Measurements from ENCODE around the gene CENPC. TPM values are rescaled to one million over a fixed set of nuclear protein-coding genes. Genes with fewer than 3 reads are reported as not detected.
"Not testable (repeated sequence)": the region's sequence is repeated elsewhere in the genome, so short reads cannot be mapped to it uniquely, and the experiment has no call there.

Gene CENPC
- total RNA-seq, 4 donors from 2014 or later = 17.5 to 67.3 (median 22.7) TPM

GRCh38 chr4:67554096-67554495 is 8.8 kb upstream of the CENPC start:
- no peak overlapping the region for H3K27ac ChIP-seq
- H3K27me3 ChIP-seq = no peaks in the 10 kb centered on the region
- no peak for TF ChIP-seq POLR2A (IDR thresholded peaks at IDR 0.05)
- TF ChIP-seq, protein P1, sequence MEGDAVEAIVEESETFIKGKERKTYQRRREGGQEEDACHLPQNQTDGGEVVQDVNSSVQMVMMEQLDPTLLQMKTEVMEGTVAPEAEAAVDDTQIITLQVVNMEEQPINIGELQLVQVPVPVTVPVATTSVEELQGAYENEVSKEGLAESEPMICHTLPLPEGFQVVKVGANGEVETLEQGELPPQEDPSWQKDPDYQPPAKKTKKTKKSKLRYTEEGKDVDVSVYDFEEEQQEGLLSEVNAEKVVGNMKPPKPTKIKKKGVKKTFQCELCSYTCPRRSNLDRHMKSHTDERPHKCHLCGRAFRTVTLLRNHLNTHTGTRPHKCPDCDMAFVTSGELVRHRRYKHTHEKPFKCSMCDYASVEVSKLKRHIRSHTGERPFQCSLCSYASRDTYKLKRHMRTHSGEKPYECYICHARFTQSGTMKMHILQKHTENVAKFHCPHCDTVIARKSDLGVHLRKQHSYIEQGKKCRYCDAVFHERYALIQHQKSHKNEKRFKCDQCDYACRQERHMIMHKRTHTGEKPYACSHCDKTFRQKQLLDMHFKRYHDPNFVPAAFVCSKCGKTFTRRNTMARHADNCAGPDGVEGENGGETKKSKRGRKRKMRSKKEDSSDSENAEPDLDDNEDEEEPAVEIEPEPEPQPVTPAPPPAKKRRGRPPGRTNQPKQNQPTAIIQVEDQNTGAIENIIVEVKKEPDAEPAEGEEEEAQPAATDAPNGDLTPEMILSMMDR (IDR thresholded peaks at IDR 0.05) = no peak
- WGBS = 88% methylated on average over 3 of the region's 3 CpGs
- H3K4me1 ChIP-seq = no peaks in the 10 kb centered on the region
- no peaks in the 10 kb centered on the region for H3K9me3 ChIP-seq
- H3K36me3 ChIP-seq = no peaks in the 10 kb centered on the region
- no peak overlapping the region for H3K4me3 ChIP-seq
- DNase-seq (ENCODE audit: low spot score in 2 of 2) = no peak

DNA sequence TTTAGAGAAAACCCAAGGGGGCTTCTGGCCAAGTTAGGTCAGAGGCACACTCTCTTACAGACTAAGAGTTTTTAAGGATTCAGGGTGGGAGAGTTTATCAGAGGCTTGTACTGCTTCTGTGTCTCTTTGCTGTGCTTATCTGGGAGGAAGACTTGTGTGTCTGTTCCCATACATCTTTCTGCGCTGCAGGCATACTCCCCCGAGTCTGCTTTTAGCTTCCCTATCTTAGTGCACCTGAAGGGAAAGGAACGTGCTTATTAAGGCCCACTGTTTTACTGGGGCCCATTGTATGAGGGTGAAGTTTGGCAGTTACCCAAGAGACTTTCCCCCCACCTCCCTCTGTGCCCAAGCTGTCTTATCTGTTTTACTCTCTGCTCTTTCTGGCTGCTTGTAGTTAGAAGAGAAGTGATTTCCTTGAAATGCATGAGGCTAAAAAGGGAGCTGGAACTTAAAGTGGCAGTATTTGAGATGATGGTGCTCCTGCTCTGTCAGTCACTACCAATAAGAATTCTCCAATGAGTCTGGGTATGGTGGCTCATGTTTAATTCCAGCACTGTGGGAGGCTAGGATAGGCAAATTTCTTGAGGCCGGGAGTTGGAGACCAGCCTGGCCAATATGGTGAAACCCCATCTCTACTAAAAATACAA is 7.0 kb upstream of the CENPC start:
- H3K27me3 ChIP-seq; H3K4me1 ChIP-seq; DNase-seq (ENCODE audit: low spot score in 2 of 2); H3K4me3 ChIP-seq; H3K27ac ChIP-seq; H3K36me3 ChIP-seq; H3K9me3 ChIP-seq: not testable (repeated sequence)
- WGBS = 77% methylated on average over 4 of the region's 4 CpGs

DNA sequence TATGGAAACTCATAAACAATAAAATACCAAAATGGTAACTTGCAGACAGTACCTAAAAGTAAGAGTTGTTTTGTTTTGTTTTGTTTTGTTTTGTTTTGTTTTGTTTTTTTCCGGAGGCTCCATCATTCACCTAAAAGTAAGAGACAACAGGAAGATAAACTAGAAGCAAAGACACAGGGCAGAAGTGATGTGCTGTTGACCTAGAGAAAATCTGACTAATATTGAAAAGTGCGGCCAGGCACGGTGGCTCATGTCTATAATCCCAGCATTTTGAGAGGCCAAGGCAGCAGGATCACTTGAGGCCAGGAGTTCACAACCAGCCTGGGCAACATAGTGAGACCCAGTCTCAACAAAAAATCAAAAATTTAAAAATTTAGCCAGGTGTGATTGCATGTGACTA is 5.6 kb upstream of the CENPC start:
- no peaks in the 10 kb centered on the region for H3K9me3 ChIP-seq
- no peak for TF ChIP-seq POLR2AphosphoS5 (IDR thresholded peaks at IDR 0.05)
- TF ChIP-seq, protein P1 (IDR thresholded peaks at IDR 0.05) = no peak
- TF ChIP-seq POLR2A (IDR thresholded peaks at IDR 0.05) = no peak
- no peak for TF ChIP-seq EP300 (IDR thresholded peaks at IDR 0.05)
- no peaks in the 10 kb centered on the region for H3K27me3 ChIP-seq
- H3K4me1 ChIP-seq = peaks cover 5% of the 10 kb centered on the region
- H3K27ac ChIP-seq = no peak overlapping the region
- H3K36me3 ChIP-seq = no peaks in the 10 kb centered on the region
- H3K4me3 ChIP-seq = no peak overlapping the region
- DNase-seq (ENCODE audit: low spot score in 2 of 2) = no peak
- WGBS = 93% methylated on average over 3 of the region's 3 CpGs

DNA sequence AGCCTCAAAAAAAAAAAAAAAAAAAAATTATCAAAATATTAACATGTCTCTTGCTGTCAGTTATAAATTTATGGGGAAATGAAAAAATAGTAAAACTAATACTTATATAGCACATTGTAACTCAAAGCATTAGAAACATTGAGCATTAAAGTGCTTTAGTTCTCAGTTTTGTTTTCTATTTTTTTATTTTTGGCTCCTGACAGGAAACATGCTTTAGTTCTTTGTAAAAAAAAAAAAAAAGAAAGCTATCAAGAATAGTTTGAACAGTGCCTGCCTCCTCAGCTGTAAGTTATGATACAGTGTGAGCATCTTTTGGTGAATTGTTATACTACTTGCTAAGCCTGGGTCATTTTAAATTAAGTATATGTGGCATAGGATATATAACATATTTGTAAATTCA is 5.1 kb upstream of the CENPC start:
- Histone ChIP-seq H3K27me3 (no peaks in the 10 kb centered on the region), H3K27ac (no peak overlapping the region), H3K4me3 (no peak overlapping the region), H3K36me3 (no peaks in the 10 kb centered on the region), H3K9me3 (no peaks in the 10 kb centered on the region), H3K4me1 (peaks cover 7% of the 10 kb centered on the region)
- TF ChIP-seq, protein P1 (IDR thresholded peaks at IDR 0.05) = no peak
- TF ChIP-seq EP300 (IDR thresholded peaks at IDR 0.05) = no peak
- TF ChIP-seq POLR2AphosphoS5 (IDR thresholded peaks at IDR 0.05) = no peak
- TF ChIP-seq POLR2A (IDR thresholded peaks at IDR 0.05) = no peak
- DNase-seq (ENCODE audit: low spot score in 2 of 2) = no peak

DNA sequence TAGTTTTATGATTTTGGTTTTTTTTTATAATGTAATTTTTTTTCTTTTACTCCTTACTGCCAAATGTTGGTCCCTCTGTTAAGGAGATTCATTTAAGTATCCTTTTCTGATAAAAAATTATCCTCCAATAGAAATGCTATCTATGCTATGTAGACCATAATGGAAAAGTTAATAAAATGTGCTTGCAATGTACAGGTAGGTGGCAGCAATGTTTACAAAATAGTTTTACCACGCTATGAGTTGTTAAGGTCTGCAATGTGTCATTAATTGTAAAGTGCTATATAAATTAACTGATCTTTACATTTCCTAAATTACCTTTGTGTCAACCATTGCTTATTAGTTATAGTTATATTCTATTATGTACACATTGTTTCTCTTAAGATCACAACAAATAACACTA is 3.8 kb upstream of the CENPC start:
- H3K4me1 ChIP-seq = peaks cover 13% of the 10 kb centered on the region
- no peaks in the 10 kb centered on the region for H3K27me3 ChIP-seq
- H3K36me3 ChIP-seq = no peaks in the 10 kb centered on the region
- WGBS = 15% methylated on average over 1 of the region's 1 CpG
- H3K4me3 ChIP-seq = no peak overlapping the region
- no peaks in the 10 kb centered on the region for H3K9me3 ChIP-seq
- no peak for TF ChIP-seq POLR2A (IDR thresholded peaks at IDR 0.05)
- TF ChIP-seq, protein P1 (IDR thresholded peaks at IDR 0.05) = no peak
- no peak for TF ChIP-seq POLR2AphosphoS5 (IDR thresholded peaks at IDR 0.05)
- TF ChIP-seq EP300 (IDR thresholded peaks at IDR 0.05) = no peak
- no peak overlapping the region for H3K27ac ChIP-seq
- no peak for DNase-seq (ENCODE audit: low spot score in 2 of 2)

GRCh38 chr4:67546971-67547370 is 1.7 kb upstream of the CENPC start:
- peaks cover 1% of the 10 kb centered on the region for H3K36me3 ChIP-seq
- H3K9me3 ChIP-seq = no peaks in the 10 kb centered on the region
- H3K4me3 ChIP-seq = no peak overlapping the region
- WGBS = 68% methylated on average over 4 of the region's 4 CpGs
- TF ChIP-seq POLR2A (IDR thresholded peaks at IDR 0.05) (no peak), EP300 (IDR thresholded peaks at IDR 0.05) (no peak), POLR2AphosphoS5 (IDR thresholded peaks at IDR 0.05) (no peak)
- TF ChIP-seq, protein P1 (IDR thresholded peaks at IDR 0.05) = no peak
- no peak overlapping the region for H3K27ac ChIP-seq
- DNase-seq (ENCODE audit: low spot score in 2 of 2) = no peak
- H3K4me1 ChIP-seq = peaks cover 33% of the 10 kb centered on the region
- H3K27me3 ChIP-seq = no peaks in the 10 kb centered on the region

Measured in suprapubic skin (tissue), 4 donors.